GM18511 (cell line): Measurements from ENCODE around the gene S1PR3.

Experiments used
- ATAC-seq: cut with Tn5 transposase; IDR thresholded peaks from one replicate; pipeline ENCODE4 v1.9.1; 2021; ENCODE audit warnings: mild to moderate bottlenecking, moderate library complexity; ENCODE audit not compliant: unreplicated experiment

S1PR3 gene

GRCh38 chr9:89032661-89033060 is 41.4 kb downstream of the S1PR3 start:
- no peak for ATAC-seq

DNA sequence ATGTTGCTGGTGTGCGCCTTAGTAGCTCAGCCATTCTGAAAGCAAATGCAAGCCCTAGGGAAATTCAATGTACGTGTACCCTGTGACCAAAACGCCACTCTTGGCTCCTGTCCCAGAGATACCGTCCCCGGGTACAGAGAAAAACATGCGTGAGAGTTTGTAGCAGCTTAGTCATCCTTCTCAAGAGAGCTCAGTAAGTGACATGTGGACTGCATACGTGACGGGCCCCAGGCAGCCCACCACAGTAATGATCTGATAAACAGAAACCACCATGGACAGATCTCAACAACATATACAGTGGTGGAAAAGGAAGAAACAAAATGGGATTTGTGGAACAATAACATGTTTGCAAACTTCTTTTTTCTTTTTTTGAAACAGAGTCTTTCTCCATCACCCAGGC is 45.1 kb downstream of the S1PR3 start:
- ATAC-seq = no peak

DNA sequence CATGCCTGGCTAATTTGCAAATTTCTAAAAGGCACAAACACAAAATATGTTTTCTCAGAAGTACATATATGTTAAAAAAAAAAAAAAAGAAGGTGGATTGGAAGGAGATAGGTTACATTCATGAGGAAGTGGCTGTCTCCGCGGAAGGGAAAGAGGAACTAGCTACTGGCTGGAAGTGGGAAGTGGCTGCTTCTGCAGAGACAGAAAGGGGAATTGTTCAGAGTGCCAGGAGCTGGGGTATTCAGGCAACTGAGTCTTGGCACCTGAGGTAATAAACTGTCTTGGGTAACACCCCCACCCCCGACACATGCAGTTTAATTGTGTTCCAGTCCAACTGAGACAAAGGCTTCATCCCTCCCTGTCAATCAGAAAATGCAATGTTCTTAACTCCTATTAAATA is 45.6 kb downstream of the S1PR3 start:
- no peak for ATAC-seq

GRCh38 chr9:89037346-89037745 is 46.1 kb downstream of the S1PR3 start:
- ATAC-seq = no peak

DNA sequence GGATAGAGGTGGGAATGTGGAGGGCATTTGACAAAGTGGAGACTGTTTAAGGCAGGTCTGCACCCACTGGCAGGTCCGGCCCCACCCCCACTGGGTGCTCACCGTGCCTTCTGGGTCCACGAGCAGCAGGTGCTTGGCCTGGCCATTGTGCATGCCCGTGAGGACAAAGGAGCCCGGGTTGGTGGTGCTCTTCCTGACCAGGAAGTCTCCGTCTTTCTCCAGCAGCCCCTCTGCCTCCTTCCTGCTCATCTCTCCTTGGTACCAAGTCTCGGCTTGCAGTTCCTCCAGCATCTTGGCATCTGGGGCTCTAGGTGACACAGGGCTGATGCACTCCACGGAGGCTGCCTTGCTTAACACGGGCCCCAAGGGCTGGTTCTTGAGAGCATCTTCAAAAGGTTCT is 46.6 kb downstream of the S1PR3 start:
- no peak for ATAC-seq

DNA sequence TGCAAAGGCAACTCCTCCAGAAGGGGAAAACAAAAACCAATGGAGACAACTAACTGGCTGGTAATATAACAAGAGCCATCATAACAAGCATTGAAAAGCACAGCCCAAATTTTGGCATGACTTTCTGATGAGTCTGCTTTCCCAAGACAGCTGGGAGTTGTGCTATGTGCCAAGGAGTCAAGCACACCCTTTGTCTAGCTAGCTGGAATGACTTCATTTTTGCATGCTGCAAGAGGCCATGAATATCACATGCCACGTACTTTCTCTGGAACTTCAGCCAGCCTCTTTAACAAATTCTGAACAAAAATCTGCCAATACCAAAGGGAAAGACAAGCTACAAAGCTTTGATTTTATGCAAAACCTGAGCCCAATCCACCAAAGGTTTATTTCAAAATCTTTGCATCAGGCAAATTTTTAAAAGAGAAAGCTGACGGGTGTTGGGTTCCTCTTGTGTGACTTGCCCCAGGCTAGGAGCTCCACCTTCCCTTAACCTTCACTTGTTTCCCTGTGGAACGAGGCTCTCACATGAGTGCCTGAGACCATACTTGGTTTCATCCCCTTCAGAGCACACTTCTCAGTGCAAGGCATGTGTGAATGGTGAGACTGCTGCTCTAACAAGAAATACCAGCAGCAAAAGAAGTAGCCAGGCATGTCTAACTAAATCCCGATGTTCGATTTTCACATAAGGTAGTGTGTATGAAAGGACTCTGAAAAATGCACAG is 47.3 kb downstream of the S1PR3 start:
- ATAC-seq = no peak

DNA sequence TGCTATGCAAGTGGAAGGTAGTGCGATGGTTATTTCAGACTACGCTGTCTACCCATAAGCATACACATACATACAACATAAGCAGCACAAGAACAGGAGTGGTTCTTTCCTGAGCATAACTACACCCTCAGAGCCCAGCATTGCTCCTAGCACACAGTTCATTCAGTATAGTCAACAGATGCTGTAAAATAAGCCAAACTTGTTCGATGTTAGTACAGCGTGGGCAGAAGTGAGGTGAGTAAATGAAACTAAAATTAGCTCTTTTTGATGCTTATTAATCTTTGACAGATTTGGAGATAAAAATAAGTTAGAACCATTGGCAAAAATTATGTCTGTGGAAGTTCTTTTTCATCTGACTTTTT is 47.8 kb downstream of the S1PR3 start:
- ATAC-seq = no peak

DNA sequence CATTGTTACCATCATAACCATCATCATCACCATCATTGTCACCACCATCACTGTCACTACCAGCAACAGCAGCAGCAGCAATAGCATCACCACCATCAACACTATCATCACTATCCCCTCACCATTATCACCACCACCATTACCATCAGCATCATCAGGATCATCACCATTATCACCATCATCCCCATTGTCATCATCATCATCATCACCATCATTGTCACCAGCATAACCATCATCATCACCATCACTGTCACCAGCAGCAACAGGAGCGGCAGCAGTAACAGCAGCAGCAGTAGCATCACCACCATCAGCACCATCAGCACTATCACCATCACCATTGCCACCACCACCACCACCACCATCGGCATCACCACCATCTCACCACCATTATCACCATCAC is 48.4 kb downstream of the S1PR3 start:
- no peak for ATAC-seq

- ATAC-seq = no peak
Measured at GRCh38 chr9:89042984-89043383, 51.7 kb downstream of the S1PR3 start.

GRCh38 chr9:89044104-89044503 is 52.8 kb downstream of the S1PR3 start:
- ATAC-seq = no peak

DNA sequence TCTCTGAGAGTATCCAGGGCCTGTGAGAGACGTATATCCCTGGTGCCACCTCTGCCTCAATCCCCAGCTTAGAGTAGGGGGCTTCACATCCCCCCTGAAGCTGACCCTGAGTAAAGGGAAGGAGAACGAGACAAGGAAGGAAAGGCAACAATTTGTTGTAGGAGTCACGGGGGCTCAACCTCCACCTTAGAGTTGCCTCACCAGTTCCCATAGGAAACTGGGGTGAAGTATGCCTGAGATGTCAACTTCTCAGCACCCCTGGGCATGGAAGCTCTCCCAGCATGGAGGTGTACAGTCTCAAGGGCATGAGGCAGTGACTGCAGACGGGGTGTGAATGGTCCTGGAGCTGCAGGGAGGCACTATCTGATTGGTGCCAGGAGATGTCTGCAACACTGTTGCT is 53.6 kb downstream of the S1PR3 start:
- no peak for ATAC-seq

DNA sequence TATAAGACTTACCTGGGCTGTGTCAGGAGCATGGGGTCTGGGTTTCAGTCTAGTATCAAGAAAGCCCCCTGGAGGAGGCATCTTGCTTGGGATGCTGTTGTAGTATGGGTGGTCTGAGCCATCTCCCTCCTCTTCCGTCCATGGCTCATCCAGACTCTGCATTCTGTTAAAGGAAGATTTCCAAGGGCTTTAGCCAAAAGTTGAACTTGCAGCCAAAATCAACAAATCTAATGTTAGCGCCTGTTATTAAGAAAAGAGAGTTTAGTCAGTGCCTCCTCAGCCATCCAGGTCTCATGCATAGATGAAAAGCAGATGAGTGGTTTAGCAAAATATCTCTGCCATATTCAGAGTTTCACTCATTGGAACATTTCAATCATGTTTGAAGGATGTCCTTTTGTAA is 55.6 kb downstream of the S1PR3 start:
- ATAC-seq = no peak

DNA sequence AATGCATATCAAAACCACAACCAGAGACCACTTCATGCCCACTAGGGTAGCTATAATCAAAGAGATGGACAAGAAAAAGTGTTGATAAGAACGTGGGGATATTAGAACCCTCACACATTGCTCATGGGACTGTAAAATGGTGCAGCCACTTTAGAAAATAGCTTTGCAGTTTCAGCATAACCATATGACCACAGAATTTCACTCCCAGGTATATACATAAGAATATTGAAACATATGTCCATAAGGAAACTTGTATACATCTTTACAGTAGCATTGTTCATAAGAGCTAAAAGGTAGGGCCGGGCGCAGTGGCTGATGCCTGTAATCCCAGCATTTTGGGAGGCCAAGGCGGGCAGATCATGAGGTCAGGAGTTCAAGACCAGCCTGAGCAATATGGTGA is 56.4 kb downstream of the S1PR3 start:
- ATAC-seq = no peak

GRCh38 chr9:89048616-89049015 is 57.3 kb downstream of the S1PR3 start:
- no peak for ATAC-seq

DNA sequence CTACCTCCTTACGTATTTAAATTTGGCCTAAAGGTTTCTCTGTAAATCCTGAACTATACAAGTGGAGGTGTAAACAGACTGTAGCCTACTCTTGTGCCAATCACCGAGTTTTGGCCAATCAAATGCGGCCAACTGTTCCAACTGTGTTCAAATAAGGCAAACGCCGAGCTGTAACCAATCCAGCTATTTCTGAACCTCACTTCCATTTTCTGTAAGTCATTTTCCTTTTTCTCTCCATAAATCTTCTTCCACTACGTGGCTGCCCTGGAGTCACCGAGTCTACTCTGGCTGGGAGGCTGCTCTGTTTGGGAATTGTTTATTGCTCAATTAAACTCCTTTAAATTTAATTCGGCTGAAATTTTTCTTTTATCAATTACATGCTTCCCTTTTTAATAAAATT is 58.4 kb downstream of the S1PR3 start:
- ATAC-seq = no peak

GRCh38 chr9:89051421-89052025 is 60.3 kb downstream of the S1PR3 start:
- ATAC-seq = no peak

GRCh38 chr9:89052470-89053097 is 61.3 kb downstream of the S1PR3 start:
- ATAC-seq = no peak

- no peak for ATAC-seq
Measured at GRCh38 chr9:89053301-89053700, 62.0 kb downstream of the S1PR3 start.
